Mesendoderm (in vitro differentiated cells): ENCODE data around the gene CHI3L2.
"Not testable (repeated sequence)": the region's sequence is repeated elsewhere in the genome, so short reads cannot be mapped to it uniquely, and the experiment has no call there.

Source experiments
- DNase-seq: peaks from one replicate; pipeline ENCODE4 v3.0.0; 2013
- H2AK5ac ChIP-seq: 2 replicates; pipeline ENCODE4 v1.6.1; 2013; ENCODE audit warnings: low read length, inconsistent platforms
- H2BK120ac ChIP-seq: 2 replicates; pipeline ENCODE4 v1.6.1; 2013; ENCODE audit warnings: low read depth, mild to moderate bottlenecking, low read length, moderate library complexity, mixed read lengths
- H2BK15ac ChIP-seq: replicated peaks from 2 replicates; pipeline ENCODE4 v1.6.1; 2013; ENCODE audit warnings: low read depth, mild to moderate bottlenecking, moderate library complexity
- H2BK5ac ChIP-seq: 2 replicates; pipeline ENCODE4 v1.6.1; 2013; ENCODE audit warnings: low read length, inconsistent platforms
- H3K18ac ChIP-seq: 2 replicates; pipeline ENCODE4 v1.6.1; 2013; ENCODE audit warnings: mild to moderate bottlenecking, low read length, mixed read lengths
- H3K23ac ChIP-seq: one replicate; pipeline ENCODE4 v1.6.1; 2013; ENCODE audit warnings: low read length
- H3K27ac ChIP-seq: 2 replicates; pipeline ENCODE4 v1.5.1; 2013; ENCODE audit warnings: low read depth, mild to moderate bottlenecking, inconsistent platforms, low read length, moderate library complexity
- H3K27me3 ChIP-seq: 2 replicates; pipeline ENCODE4 v1.6.1; 2013; ENCODE audit warnings: low read length, control low read depth, mild to moderate bottlenecking, inconsistent platforms; ENCODE audit not compliant: insufficient read depth, poor library complexity
- H3K36me3 ChIP-seq: 2 replicates; pipeline ENCODE4 v1.6.1; 2013; ENCODE audit warnings: low read length, inconsistent platforms; ENCODE audit not compliant: control insufficient read depth, insufficient read depth
- H3K4ac ChIP-seq: one replicate; pipeline ENCODE4 v1.6.1; 2013; ENCODE audit warnings: low read depth, mild to moderate bottlenecking, low read length, moderate library complexity
- H3K4me1 ChIP-seq: 2 replicates; pipeline ENCODE4 v1.6.1; 2013; ENCODE audit warnings: low read depth, low read length, inconsistent platforms; ENCODE audit not compliant: control insufficient read depth
- H3K4me2 ChIP-seq: 2 replicates; pipeline ENCODE4 v1.6.1; 2013; ENCODE audit warnings: low read length
- H3K4me3 ChIP-seq: 2 replicates; pipeline ENCODE4 v1.5.1; 2013; ENCODE audit warnings: mild to moderate bottlenecking, low read length
- H3K56ac ChIP-seq: one replicate; pipeline ENCODE4 v1.6.1; 2013; ENCODE audit warnings: low read length
- H3K79me1 ChIP-seq: 2 replicates; pipeline ENCODE4 v1.6.1; 2013; ENCODE audit warnings: low read length, inconsistent platforms
- H3K79me2 ChIP-seq: 2 replicates; pipeline ENCODE4 v1.6.1; 2013; ENCODE audit warnings: mild to moderate bottlenecking, low read length; ENCODE audit not compliant: control insufficient read depth, insufficient read depth
- H3K9ac ChIP-seq: 2 replicates; pipeline ENCODE4 v1.6.1; 2013; ENCODE audit warnings: low read length, inconsistent platforms
- H4K5ac ChIP-seq: one replicate; pipeline ENCODE4 v1.6.1; 2013; ENCODE audit warnings: low read length
- H4K8ac ChIP-seq: one replicate; pipeline ENCODE4 v1.6.1; 2013; ENCODE audit warnings: low read depth, mild to moderate bottlenecking, control low read depth, low read length, moderate library complexity
- WGBS: extraction: QIAGEN DNeasy Blood & Tissue Kit; methylation state at CpG from one replicate; pipeline ENCODE4 v1.1.7; 2013; ENCODE audit warnings: low lambda C conversion rate, missing lambda C conversion rate; ENCODE audit not compliant: insufficient coverage; ENCODE audit errors: extremely low coverage; 5-methylcytosine and 5-hydroxymethylcytosine counted together

The CHI3L2 gene

GRCh38 chr1:111214884-111215283 is 12.6 kb upstream of the CHI3L2 start:
- Histone ChIP-seq H3K4me3 (no peak overlapping the region), H4K5ac (no peak overlapping the region), H3K4me1 (peaks cover 11% of the 10 kb centered on the region), H3K27me3 (no peaks in the 10 kb centered on the region), H3K23ac (no peak overlapping the region), H3K4me2 (no peak overlapping the region), H2BK15ac (no peak overlapping the region), H2BK5ac (peak overlapping the region; percentile 29), H3K27ac (peak overlapping the region; percentile 46), H3K9ac (no peak overlapping the region), H3K36me3 (no peaks in the 10 kb centered on the region), H3K4ac (peak overlapping the region; percentile 98), H2AK5ac (no peak overlapping the region), H3K56ac (peak overlapping the region; percentile 6), H3K79me2 (no peaks in the 10 kb centered on the region), H4K8ac (no peak overlapping the region), H3K18ac (peak overlapping the region; percentile 99), H2BK120ac (peak overlapping the region; percentile 93), H3K79me1 (no peaks in the 10 kb centered on the region)
- no peak for DNase-seq
- no CpG with 5 or more reads among the region's 7 CpGs for WGBS

DNA sequence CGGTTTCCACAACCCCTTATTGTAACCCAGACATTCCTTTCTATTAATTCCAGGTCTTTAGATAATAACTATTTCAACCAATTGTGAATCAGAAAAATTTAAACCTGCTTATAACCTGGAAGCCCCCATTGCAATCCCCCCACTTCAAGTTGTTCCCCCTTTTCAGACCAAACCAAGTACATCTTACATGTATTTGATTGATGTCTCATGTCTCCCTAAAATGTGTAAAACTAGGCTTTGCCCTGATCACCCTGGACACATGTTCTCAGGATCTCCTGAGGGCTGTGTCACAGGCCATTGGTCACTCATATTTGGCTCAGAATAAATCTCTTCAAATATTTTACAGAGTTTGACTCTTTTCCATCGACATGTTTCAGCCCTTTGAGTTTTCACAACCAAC is 12.2 kb upstream of the CHI3L2 start:
- H4K8ac ChIP-seq, H3K9ac ChIP-seq, H3K79me2 ChIP-seq, H2AK5ac ChIP-seq, H2BK5ac ChIP-seq, H3K27ac ChIP-seq, H3K27me3 ChIP-seq, H3K4me2 ChIP-seq, DNase-seq, H3K23ac ChIP-seq, H3K79me1 ChIP-seq, H3K4ac ChIP-seq, H3K36me3 ChIP-seq, H4K5ac ChIP-seq, H2BK15ac ChIP-seq, H3K4me3 ChIP-seq: not testable (repeated sequence)
- peak overlapping the region; percentile 6 for H3K56ac ChIP-seq
- no CpG with 5 or more reads among the region's 2 CpGs for WGBS
- H2BK120ac ChIP-seq, result peak overlapping the region; percentile 93
- peaks cover 14% of the 10 kb centered on the region for H3K4me1 ChIP-seq
- H3K18ac ChIP-seq, result peak overlapping the region; percentile 99

DNA sequence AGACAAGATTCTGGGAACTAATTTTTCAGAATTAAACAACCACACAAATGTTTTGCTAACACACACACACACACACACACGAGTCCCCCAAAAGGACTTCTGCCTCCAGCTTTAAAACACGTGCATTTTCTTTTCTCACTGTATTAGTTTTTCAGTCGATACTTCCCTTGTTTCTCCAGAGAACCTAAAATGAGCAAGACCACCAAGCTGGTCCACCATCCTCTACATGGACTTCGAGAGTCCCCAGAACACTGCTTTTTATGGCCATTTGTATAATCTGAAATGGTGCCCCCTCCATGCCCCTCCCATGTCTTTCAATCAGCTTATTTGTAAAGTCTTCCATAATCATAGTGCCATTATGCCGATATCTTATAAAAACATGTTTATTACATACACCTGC is 10.8 kb upstream of the CHI3L2 start:
- H3K4ac ChIP-seq, result no peak overlapping the region
- H4K8ac ChIP-seq, result no peak overlapping the region
- no peaks in the 10 kb centered on the region for H3K36me3 ChIP-seq
- H4K5ac ChIP-seq, result no peak overlapping the region
- no peak for DNase-seq
- H3K9ac ChIP-seq, result no peak overlapping the region
- no CpG with 5 or more reads among the region's 5 CpGs for WGBS
- H3K27ac ChIP-seq, result no peak overlapping the region
- H3K23ac ChIP-seq, result no peak overlapping the region
- H2BK15ac ChIP-seq, result no peak overlapping the region
- H3K4me2 ChIP-seq, result no peak overlapping the region
- H2AK5ac ChIP-seq, result no peak overlapping the region
- H2BK5ac ChIP-seq, result no peak overlapping the region
- no peaks in the 10 kb centered on the region for H3K27me3 ChIP-seq
- H2BK120ac ChIP-seq, result no peak overlapping the region
- H3K79me1 ChIP-seq, result no peaks in the 10 kb centered on the region
- H3K18ac ChIP-seq, result no peak overlapping the region
- peaks cover 20% of the 10 kb centered on the region for H3K4me1 ChIP-seq
- H3K4me3 ChIP-seq, result no peak overlapping the region
- no peaks in the 10 kb centered on the region for H3K79me2 ChIP-seq
- no peak overlapping the region for H3K56ac ChIP-seq

GRCh38 chr1:111217183-111217910 is 10.2 kb upstream of the CHI3L2 start:
- no CpG with 5 or more reads among the region's 5 CpGs for WGBS
- Histone ChIP-seq H2BK120ac (no peak overlapping the region), H3K27me3 (no peaks in the 10 kb centered on the region), H3K36me3 (no peaks in the 10 kb centered on the region), H3K4ac (no peak overlapping the region), H3K23ac (no peak overlapping the region), H3K4me1 (peaks cover 20% of the 10 kb centered on the region), H3K4me3 (no peak overlapping the region), H3K18ac (no peak overlapping the region), H3K27ac (no peak overlapping the region), H4K5ac (no peak overlapping the region), H4K8ac (no peak overlapping the region), H3K56ac (no peak overlapping the region), H3K79me1 (no peaks in the 10 kb centered on the region), H2AK5ac (no peak overlapping the region), H2BK15ac (peak overlapping the region; percentile 11), H2BK5ac (no peak overlapping the region), H3K9ac (no peak overlapping the region), H3K4me2 (no peak overlapping the region), H3K79me2 (no peaks in the 10 kb centered on the region)
- DNase-seq, result no peak

DNA sequence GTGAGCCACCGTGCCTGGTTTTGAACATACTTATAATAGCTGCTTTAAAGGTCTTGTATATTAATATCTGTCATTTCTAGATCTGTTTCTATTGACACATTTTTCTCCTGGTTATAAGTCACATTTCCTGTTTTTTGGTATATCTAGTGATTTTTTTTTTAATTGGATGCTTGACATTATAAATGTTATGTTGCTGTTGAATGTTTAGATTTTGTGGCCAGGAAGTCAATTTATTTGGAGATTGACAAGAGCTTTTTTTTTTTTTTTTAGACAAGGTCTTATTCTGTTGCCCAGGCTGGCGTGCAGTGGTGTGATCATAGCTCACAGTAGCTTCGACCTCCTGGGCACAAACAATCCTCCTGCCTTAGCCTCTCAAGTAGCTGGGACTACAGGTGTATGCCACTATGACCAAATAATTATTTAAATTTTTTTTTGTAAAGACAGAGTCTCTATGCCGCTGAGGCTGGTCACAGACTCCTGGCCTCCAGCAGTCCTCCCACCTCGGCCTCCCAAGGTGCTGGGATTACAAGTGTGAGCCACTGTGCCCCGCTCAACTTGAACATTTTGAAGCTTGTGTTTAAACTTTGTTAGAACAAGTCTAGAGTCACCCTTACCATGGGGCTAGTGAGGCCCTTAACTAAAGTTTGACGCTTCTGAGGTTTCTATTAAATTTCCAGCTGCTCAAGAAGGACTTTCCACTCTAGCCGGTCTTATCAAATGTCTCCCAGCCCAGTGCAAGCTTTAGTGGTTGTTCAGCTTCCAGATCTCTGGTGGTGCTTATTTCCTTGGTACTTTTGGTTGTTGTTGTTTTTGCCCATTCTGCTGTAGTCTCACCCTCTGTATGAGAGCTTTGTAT is 8.6 kb upstream of the CHI3L2 start:
- no peak overlapping the region for H4K5ac ChIP-seq
- peaks cover 16% of the 10 kb centered on the region for H3K4me1 ChIP-seq
- no peaks in the 10 kb centered on the region for H3K27me3 ChIP-seq
- no peaks in the 10 kb centered on the region for H3K79me2 ChIP-seq
- H3K79me1 ChIP-seq, result no peaks in the 10 kb centered on the region
- peak overlapping the region; percentile 93 for H3K27ac ChIP-seq
- no peak overlapping the region for H3K4ac ChIP-seq
- H3K9ac ChIP-seq, result no peak overlapping the region
- H2BK15ac ChIP-seq, result no peak overlapping the region
- no peak overlapping the region for H3K4me2 ChIP-seq
- DNase-seq, result no peak
- H4K8ac ChIP-seq, result no peak overlapping the region
- no peak overlapping the region for H3K56ac ChIP-seq
- H3K23ac ChIP-seq, result no peak overlapping the region
- H2BK5ac ChIP-seq, result peak overlapping the region; percentile 53
- H2BK120ac ChIP-seq, result peak overlapping the region; percentile 10
- no CpG with 5 or more reads among the region's 8 CpGs for WGBS
- H3K4me3 ChIP-seq, result no peak overlapping the region
- H3K18ac ChIP-seq, result peak overlapping the region; percentile 64
- H3K36me3 ChIP-seq, result no peaks in the 10 kb centered on the region
- H2AK5ac ChIP-seq, result no peak overlapping the region
